HepG2 (cell line): Measurements from ENCODE around the gene ENTPD2. TPM values are rescaled to one million over a fixed set of nuclear protein-coding genes. Genes with fewer than 3 reads are reported as not detected.

Source experiments
- ARNT ChIP-seq: fragments of 450-650 bp; IDR thresholded peaks from 2 replicates; pipeline ENCODE4 v1.6.1; 2017
- DR1 ChIP-seq: sonication (generic); formaldehyde crosslinking; IDR thresholded peaks from 2 replicates; pipeline ENCODE4 v1.8.0; 2021; ENCODE audit warnings: mild to moderate bottlenecking, missing genetic modification reagents, inconsistent platforms
- ELF3 ChIP-seq: IDR thresholded peaks from 2 replicates; pipeline ENCODE4 v1.6.1; 2016; ENCODE audit warnings: missing genetic modification reagents, missing compliant biosample characterization
- GABPB1 ChIP-seq: IDR thresholded peaks from 2 replicates; pipeline ENCODE4 v1.6.1; 2016; ENCODE audit warnings: mild to moderate bottlenecking, missing genetic modification reagents, moderate library complexity, missing compliant biosample characterization
- IKZF5 ChIP-seq: IDR thresholded peaks from 2 replicates; pipeline ENCODE4 v1.6.1; 2018; ENCODE audit warnings: missing genetic modification reagents, mild to moderate bottlenecking, missing compliant biosample characterization
- ISL2 ChIP-seq: sonication (generic); formaldehyde crosslinking; IDR thresholded peaks from 2 replicates; pipeline ENCODE4 v1.5.0; 2020; ENCODE audit warnings: missing genetic modification reagents
- ISX ChIP-seq: sonication (generic); formaldehyde crosslinking; conservative IDR thresholded peaks from 2 replicates; pipeline ENCODE4 v1.5.0; 2020; ENCODE audit warnings: missing genetic modification reagents
- MAZ ChIP-seq, 2 experiments: sonication (generic) in 1 of 2; formaldehyde crosslinking in 1 of 2; IDR thresholded peaks; 2 replicates each; pipeline versions ENCODE4 v1.5.0 to v1.6.1; 2012 to 2020; ENCODE audit warnings: low read depth in 2 of 2, mild to moderate bottlenecking in 2 of 2, borderline replicate concordance in 1 of 2, improper control_type of control experiment in 1 of 2, low read length in 1 of 2, missing genetic modification reagents in 1 of 2, moderate library complexity in 1 of 2
- NBN ChIP-seq: fragments of 450-650 bp; conservative IDR thresholded peaks from 2 replicates; pipeline ENCODE4 v1.6.1; 2017
- NFIC ChIP-seq: IDR thresholded peaks from 2 replicates; pipeline ENCODE4 v1.6.1; 2012; ENCODE audit warnings: mild to moderate bottlenecking, low read length, inconsistent platforms
- SMARCC2 ChIP-seq: fragments of 450-650 bp; IDR thresholded peaks from 2 replicates; pipeline ENCODE4 v1.6.1; 2017; ENCODE audit warnings: antibody characterized with exemption, mild to moderate bottlenecking
- TEAD2 ChIP-seq: sonication (generic); formaldehyde crosslinking; IDR thresholded peaks from 2 replicates; pipeline ENCODE4 v1.9.0; 2021; ENCODE audit warnings: missing genetic modification reagents
- ZFP36L2 ChIP-seq: sonication (generic); formaldehyde crosslinking; IDR thresholded peaks from 2 replicates; pipeline ENCODE4 v1.4.0; 2020; ENCODE audit warnings: missing genetic modification reagents
- ZMYM3 ChIP-seq: sonication (generic); formaldehyde crosslinking; IDR thresholded peaks from 2 replicates; pipeline ENCODE4 v1.5.1; 2020; ENCODE audit warnings: mild to moderate bottlenecking, missing genetic modification reagents
- ZNF280B ChIP-seq: sonication (generic); formaldehyde crosslinking; IDR thresholded peaks from 2 replicates; pipeline ENCODE4 v1.5.0; 2020; ENCODE audit warnings: missing genetic modification reagents, mild to moderate bottlenecking, borderline replicate concordance
- ZNF431 ChIP-seq: sonication (generic); formaldehyde crosslinking; IDR thresholded peaks from 2 replicates; pipeline ENCODE4 v1.9.0; 2022; ENCODE audit warnings: missing genetic modification reagents, low read depth, mild to moderate bottlenecking, borderline replicate concordance
- ZNF460 ChIP-seq: sonication (generic); formaldehyde crosslinking; IDR thresholded peaks from 2 replicates; pipeline ENCODE4 v1.5.1; 2020; ENCODE audit warnings: missing genetic modification reagents, mild to moderate bottlenecking, borderline replicate concordance
- ZNF629 ChIP-seq: sonication (generic); formaldehyde crosslinking; conservative IDR thresholded peaks from 2 replicates; pipeline ENCODE4 v1.5.0; 2020; ENCODE audit warnings: missing genetic modification reagents
- ZNF773 ChIP-seq: sonication (generic); formaldehyde crosslinking; IDR thresholded peaks from 2 replicates; pipeline ENCODE4 v1.4.0; 2020; ENCODE audit warnings: missing genetic modification reagents, borderline replicate concordance
- ZNF776 ChIP-seq: sonication (generic); formaldehyde crosslinking; IDR thresholded peaks from 2 replicates; pipeline ENCODE4 v1.4.0; 2020; ENCODE audit warnings: mild to moderate bottlenecking, missing genetic modification reagents
- ZZZ3 ChIP-seq: sonication (generic); formaldehyde crosslinking; IDR thresholded peaks from 2 replicates; pipeline ENCODE4 v1.4.0; 2020; ENCODE audit warnings: missing genetic modification reagents, mild to moderate bottlenecking, borderline replicate concordance
- polyA plus RNA-seq, 8 experiments: library from polyadenylated mRNA; depleted of rRNA in 3 of 8; stranded (reverse) in 7 of 8; unstranded in 1 of 8; fragments of >200 nt; fragmentation: Illumina TruSeq in 4 of 8; extraction: Trizol in 4 of 8; gene quantifications; 2 replicates each; pipeline versions ENCODE4 v1.2.1 to v1.2.3, GENCODE V29; 2011 to 2016; ENCODE audit warnings: low read depth in 4 of 8, missing spikeins in 1 of 8, mixed read lengths in 1 of 8; ENCODE audit not compliant: insufficient read depth in 1 of 8
- total RNA-seq, 5 experiments: library from RNA; depleted of rRNA; stranded (reverse); fragments of >200 nt; fragmentation: Illumina TruSeq; extraction: Trizol; gene quantifications; 2 replicates each; pipeline ENCODE4 v1.2.3, GENCODE V29; 2016; ENCODE audit warnings: low read depth in 1 of 5
- TF ChIP-seq, protein P1 (sequence below), 2 experiments: sonication (generic) in 1 of 2; formaldehyde crosslinking in 1 of 2; IDR thresholded peaks; 2 replicates each; pipeline versions ENCODE4 v1.4.0 to v1.6.1; 2018 to 2020; ENCODE audit warnings: missing genetic modification reagents in 2 of 2, borderline replicate concordance in 1 of 2, low read depth in 1 of 2, mild to moderate bottlenecking in 1 of 2, missing biosample characterization in 1 of 2
- TF ChIP-seq, protein P2 (sequence below): sonication (generic); formaldehyde crosslinking; IDR thresholded peaks from 2 replicates; pipeline ENCODE4 v1.4.0; 2020; ENCODE audit warnings: missing genetic modification reagents

ENTPD2 gene
- total and polyA plus RNA-seq, 2 of the 13 experiments (the other 11 are each of a cell fraction or from before 2014, with no cell fraction given), result 0.95 to 3.2 TPM

DNA sequence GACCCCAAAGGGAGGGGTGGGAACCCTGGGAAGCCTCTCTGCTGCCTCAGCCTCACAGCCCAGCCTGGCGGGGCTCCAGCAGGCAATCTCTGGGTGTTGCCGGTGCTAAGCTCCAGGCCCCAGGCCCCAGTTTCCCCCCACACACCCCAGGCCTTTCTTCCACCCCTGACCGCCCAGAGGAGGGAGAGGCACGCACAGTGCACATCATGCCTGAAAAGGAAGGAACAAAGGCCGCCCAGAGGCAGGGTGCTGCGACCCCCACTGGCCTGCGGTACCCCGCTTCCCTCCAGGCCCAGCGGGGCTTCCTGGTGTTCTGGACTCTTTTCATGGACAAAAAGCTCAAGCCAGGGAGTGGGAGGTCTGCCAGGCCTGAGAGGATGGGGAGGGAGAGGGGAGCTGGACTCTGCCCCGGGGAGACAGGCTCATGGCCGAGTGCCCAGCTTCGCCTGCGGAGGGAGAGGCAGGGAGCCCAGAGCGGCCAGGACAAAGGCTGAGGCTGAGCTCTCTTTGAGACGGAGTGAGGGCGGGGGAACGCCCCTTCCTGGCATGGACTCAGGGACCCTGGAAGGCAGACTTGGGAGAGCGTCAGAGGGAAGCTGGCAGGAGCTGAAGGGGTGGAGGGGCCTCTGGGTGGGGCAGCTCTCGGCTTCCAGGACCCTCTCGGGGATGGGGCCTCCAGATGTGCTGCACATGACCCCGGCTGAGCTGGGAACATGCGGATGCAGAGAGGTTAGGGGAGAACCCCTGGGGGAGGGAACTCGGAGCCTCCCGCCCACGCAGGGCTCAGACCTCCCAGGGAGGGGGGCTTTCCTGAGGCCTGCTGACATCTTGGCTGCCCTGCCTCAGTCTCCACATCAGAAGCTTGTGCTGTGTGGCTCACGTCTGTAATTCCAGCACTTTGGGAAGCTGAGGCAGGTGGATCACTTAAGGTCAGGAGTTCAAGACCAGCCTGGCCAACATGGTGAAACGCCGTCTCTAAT lies 1.8 kb upstream of the ENTPD2 start (continued):
- TF ChIP-seq MAZ (IDR thresholded peaks at IDR 0.05; ENCODE audit: borderline replicate concordance, low read depth, low read length) (peak; percentile 26; the same call in 1 of the 2 replicates), MAZ (CRISPR knock-in tag; IDR thresholded peaks at IDR 0.05; ENCODE audit: low read depth) (peak; percentile 61; the same call in 1 of the 2 replicates), ELF3 (CRISPR knock-in tag) (peak; percentile 44; the same call in 1 of the 2 replicates), ZNF776 (CRISPR knock-in tag) (no peak), ARNT (no peak), ZMYM3 (CRISPR knock-in tag) (0 out of 2 replicates have a peak, but pooled peaks have one; percentile 62), DR1 (CRISPR knock-in tag) (peak; percentile 73), ZNF629 (peak; percentile 5; the same call in 1 of the 2 replicates), ZNF431 (CRISPR knock-in tag) (no peak), ZNF773 (CRISPR knock-in tag) (no peak; the same call in 1 of the 2 replicates), ISL2 (no peak; the same call in none of the 2 replicates), ISX (0 out of 2 replicates have a peak, but pooled peaks have one; percentile 8), ZNF460 (CRISPR knock-in tag) (no peak), TEAD2 (no peak), ZFP36L2 (CRISPR knock-in tag) (no peak), SMARCC2 (no peak), IKZF5 (CRISPR knock-in tag) (peak; percentile 52), GABPB1 (CRISPR knock-in tag) (peak; percentile 49; the same call in 1 of the 2 replicates), NFIC (no peak; the same call in 1 of the 2 replicates), ZZZ3 (no peak), NBN (no peak), ZNF280B (CRISPR knock-in tag) (peak; percentile 96; the same call in 1 of the 2 replicates)
- TF ChIP-seq, protein P1, sequence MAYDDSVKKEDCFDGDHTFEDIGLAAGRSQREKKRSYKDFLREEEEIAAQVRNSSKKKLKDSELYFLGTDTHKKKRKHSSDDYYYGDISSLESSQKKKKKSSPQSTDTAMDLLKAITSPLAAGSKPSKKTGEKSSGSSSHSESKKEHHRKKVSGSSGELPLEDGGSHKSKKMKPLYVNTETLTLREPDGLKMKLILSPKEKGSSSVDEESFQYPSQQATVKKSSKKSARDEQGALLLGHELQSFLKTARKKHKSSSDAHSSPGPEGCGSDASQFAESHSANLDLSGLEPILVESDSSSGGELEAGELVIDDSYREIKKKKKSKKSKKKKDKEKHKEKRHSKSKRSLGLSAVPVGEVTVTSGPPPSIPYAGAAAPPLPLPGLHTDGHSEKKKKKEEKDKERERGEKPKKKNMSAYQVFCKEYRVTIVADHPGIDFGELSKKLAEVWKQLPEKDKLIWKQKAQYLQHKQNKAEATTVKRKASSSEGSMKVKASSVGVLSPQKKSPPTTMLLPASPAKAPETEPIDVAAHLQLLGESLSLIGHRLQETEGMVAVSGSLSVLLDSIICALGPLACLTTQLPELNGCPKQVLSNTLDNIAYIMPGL (CRISPR knock-in tag; IDR thresholded peaks at IDR 0.05; ENCODE audit: borderline replicate concordance in 1 of 2, low read depth in 1 of 2), result peak; percentile 47 to 70; a peak in 2 of 4 replicates
- TF ChIP-seq, protein P2, sequence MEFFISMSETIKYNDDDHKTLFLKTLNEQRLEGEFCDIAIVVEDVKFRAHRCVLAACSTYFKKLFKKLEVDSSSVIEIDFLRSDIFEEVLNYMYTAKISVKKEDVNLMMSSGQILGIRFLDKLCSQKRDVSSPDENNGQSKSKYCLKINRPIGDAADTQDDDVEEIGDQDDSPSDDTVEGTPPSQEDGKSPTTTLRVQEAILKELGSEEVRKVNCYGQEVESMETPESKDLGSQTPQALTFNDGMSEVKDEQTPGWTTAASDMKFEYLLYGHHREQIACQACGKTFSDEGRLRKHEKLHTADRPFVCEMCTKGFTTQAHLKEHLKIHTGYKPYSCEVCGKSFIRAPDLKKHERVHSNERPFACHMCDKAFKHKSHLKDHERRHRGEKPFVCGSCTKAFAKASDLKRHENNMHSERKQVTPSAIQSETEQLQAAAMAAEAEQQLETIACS (CRISPR knock-in tag), result no peak
